Smooth muscle cell (in vitro differentiated cells): ENCODE data around the gene NSL1. TPM values are rescaled to one million over a fixed set of nuclear protein-coding genes. Genes with fewer than 3 reads are reported as not detected.

Experiments used
- DNase-seq: peaks from one replicate; lab custom pipeline; 2025; ENCODE audit not compliant: unreplicated experiment; lab: John Stamatoyannopoulos, UW
- H2AFZ ChIP-seq: fragments of 200-600 bp; sonication (generic); 2 replicates; pipeline ENCODE4 v1.6.0; 2016; ENCODE audit warnings: antibody characterized with exemption, low read depth, mild to moderate bottlenecking
- H3F3A ChIP-seq: fragments of 200-600 bp; sonication (generic); 2 replicates; pipeline ENCODE4 v1.6.0; 2017; ENCODE audit warnings: antibody characterized with exemption, low read depth
- H3K27ac ChIP-seq: fragments of 200-600 bp; sonication (generic); 2 replicates; pipeline ENCODE4 v1.5.1; 2016; ENCODE audit warnings: low read depth, mild to moderate bottlenecking
- H3K27me3 ChIP-seq: fragments of 200-600 bp; sonication (generic); 2 replicates; pipeline ENCODE4 v1.6.1; 2016; ENCODE audit warnings: low read depth, mild to moderate bottlenecking
- H3K36me3 ChIP-seq: fragments of 200-600 bp; sonication (generic); 2 replicates; pipeline ENCODE4 v1.5.1; 2016; ENCODE audit warnings: low read depth
- H3K4me1 ChIP-seq: fragments of 200-600 bp; sonication (generic); 2 replicates; pipeline ENCODE4 v1.5.1; 2016; ENCODE audit warnings: low read depth
- H3K4me2 ChIP-seq: fragments of 200-600 bp; sonication (generic); 2 replicates; pipeline ENCODE4 v1.6.0; 2016; ENCODE audit warnings: mild to moderate bottlenecking
- H3K4me3 ChIP-seq: fragments of 200-600 bp; sonication (generic); 2 replicates; pipeline ENCODE4 v1.5.1; 2016; ENCODE audit warnings: mild to moderate bottlenecking
- H3K79me2 ChIP-seq: fragments of 200-600 bp; sonication (generic); 2 replicates; pipeline ENCODE4 v1.6.0; 2016; ENCODE audit warnings: low read depth, mild to moderate bottlenecking
- H3K9ac ChIP-seq: fragments of 200-600 bp; sonication (generic); 2 replicates; pipeline ENCODE4 v1.6.0; 2016; ENCODE audit warnings: low read depth
- H3K9me3 ChIP-seq: fragments of 200-600 bp; sonication (generic); replicated peaks from 2 replicates; pipeline ENCODE4 v1.5.1; 2016; ENCODE audit warnings: low read depth
- H4K20me1 ChIP-seq: fragments of 200-600 bp; sonication (generic); 2 replicates; pipeline ENCODE4 v1.6.0; 2016; ENCODE audit warnings: low read depth
- CTCF ChIP-seq: fragments of 200-600 bp; sonication (generic); IDR thresholded peaks from 2 replicates; pipeline ENCODE4 v1.5.1; 2017; ENCODE audit warnings: borderline replicate concordance, mild to moderate bottlenecking, antibody characterized with exemption; ENCODE audit not compliant: insufficient read depth, poor library complexity, severe bottlenecking
- WGBS: methylation state at CpG from one replicate; pipeline ENCODE4 v1.1.7; 2016; ENCODE audit warnings: low lambda C conversion rate; 5-methylcytosine and 5-hydroxymethylcytosine counted together
- polyA plus RNA-seq: library from polyadenylated mRNA; unstranded; fragments of >200 nt; fragmentation: Nextera tagmentation; extraction: Ambion mirVana; gene quantifications from 2 replicates; pipeline ENCODE4 v1.2.1, GENCODE V29; 2016
- total RNA-seq: library from RNA; depleted of rRNA; stranded (reverse); fragments of >200 nt; gene quantifications from 2 replicates; pipeline ENCODE4 v1.2.3, GENCODE V29; 2014

Gene NSL1
- total and polyA plus RNA-seq, 2 experiments from 2014 or later: 30.9 to 34.5 TPM

- Histone ChIP-seq H3K4me3 (peak overlapping the region; percentile 15), H3K27ac (no peak overlapping the region)
Measured at GRCh38 chr1:212721388-212722247, 70.0 kb downstream of the NSL1 start.

GRCh38 chr1:212719633-212720032 lies 71.9 kb downstream of the NSL1 start:
- no peak for TF ChIP-seq CTCF
- 94% methylated on average over 2 of the region's 2 CpGs for WGBS
- no peak overlapping the region for H3K4me3 ChIP-seq

More at GRCh38 chr1:212721388-212722247, 70.0 kb downstream of the NSL1 start:
- no peaks in the 10 kb centered on the region for H3K79me2 ChIP-seq
- H3K4me2 ChIP-seq: peak overlapping the region; percentile 57
- H3K4me1 ChIP-seq: no peaks in the 10 kb centered on the region
- no peaks in the 10 kb centered on the region for H3K36me3 ChIP-seq
- WGBS: 68% methylated on average over 9 of the region's 9 CpGs
- H3K9ac ChIP-seq: no peak overlapping the region
- H3K9me3 ChIP-seq: no peaks in the 10 kb centered on the region
- no peaks in the 10 kb centered on the region for H3F3A ChIP-seq
- DNase-seq: no peak
- no peak overlapping the region for H2AFZ ChIP-seq
- no peak for TF ChIP-seq CTCF
- no peaks in the 10 kb centered on the region for H4K20me1 ChIP-seq
- peaks cover 7% of the 10 kb centered on the region for H3K27me3 ChIP-seq

GRCh38 chr1:212718499-212718898 lies 73.1 kb downstream of the NSL1 start:
- no peaks in the 10 kb centered on the region for H4K20me1 ChIP-seq
- H2AFZ ChIP-seq: no peak overlapping the region
- no peak overlapping the region for H3K4me3 ChIP-seq
- no peak for TF ChIP-seq CTCF
- no peak for DNase-seq
- no peaks in the 10 kb centered on the region for H3K36me3 ChIP-seq
- H3K79me2 ChIP-seq: no peaks in the 10 kb centered on the region
- no peak overlapping the region for H3K4me2 ChIP-seq
- no peaks in the 10 kb centered on the region for H3K9me3 ChIP-seq
- no peaks in the 10 kb centered on the region for H3F3A ChIP-seq
- H3K9ac ChIP-seq: no peak overlapping the region
- WGBS: 45% methylated on average over 4 of the region's 4 CpGs
- no peaks in the 10 kb centered on the region for H3K4me1 ChIP-seq
- H3K27me3 ChIP-seq: peaks cover 7% of the 10 kb centered on the region
- H3K27ac ChIP-seq: no peak overlapping the region

More at GRCh38 chr1:212719633-212720032, 71.9 kb downstream of the NSL1 start:
- no peak overlapping the region for H3K9ac ChIP-seq
- H3K27me3 ChIP-seq: peaks cover 7% of the 10 kb centered on the region
- no peaks in the 10 kb centered on the region for H4K20me1 ChIP-seq
- H3K4me1 ChIP-seq: no peaks in the 10 kb centered on the region
- H3F3A ChIP-seq: no peaks in the 10 kb centered on the region
- H2AFZ ChIP-seq: no peak overlapping the region
- no peaks in the 10 kb centered on the region for H3K36me3 ChIP-seq
- no peak for DNase-seq
- no peak overlapping the region for H3K27ac ChIP-seq
- H3K4me2 ChIP-seq: no peak overlapping the region
- H3K9me3 ChIP-seq: no peaks in the 10 kb centered on the region
- H3K79me2 ChIP-seq: no peaks in the 10 kb centered on the region
